CD14-positive monocyte (primary cell): Measurements from ENCODE around the gene KSR1. TPM values are rescaled to one million over a fixed set of nuclear protein-coding genes. Genes with fewer than 3 reads are reported as not detected.

Experiments used
- DNase-seq, 3 donors: peaks; one replicate each; pipeline ENCODE4 v3.0.0-alpha.2; 2011 to 2022
- H2AFZ ChIP-seq: 2 replicates; pipeline ENCODE4 v1.6.0; 2012; ENCODE audit warnings: mild to moderate bottlenecking, low read depth, low read length, inconsistent platforms; ENCODE audit not compliant: insufficient read depth, poor library complexity, severe bottlenecking
- H3K27ac ChIP-seq, 2 donors: 1 replicate in 1 of 2; 2 replicates in 1 of 2; pipeline ENCODE4 v1.5.1; 2012 to 2013; ENCODE audit warnings: low read length in 2 of 2, control low read depth in 1 of 2, inconsistent platforms in 1 of 2, low read depth in 1 of 2, mild to moderate bottlenecking in 1 of 2
- H3K27me3 ChIP-seq, 2 donors: one replicate each; pipeline versions ENCODE4 v1.6.0 to v1.6.1; 2011 to 2013; ENCODE audit warnings: low read length in 2 of 2; ENCODE audit not compliant: control insufficient read depth in 2 of 2, insufficient read depth in 2 of 2
- H3K36me3 ChIP-seq, 2 donors: replicated peaks in 1 of 2; 1 replicate in 1 of 2; 2 replicates in 1 of 2; pipeline versions ENCODE4 v1.5.1 to v1.6.1; 2012 to 2013; ENCODE audit warnings: low read length in 2 of 2, control low read depth in 1 of 2, inconsistent platforms in 1 of 2, mild to moderate bottlenecking in 1 of 2; ENCODE audit not compliant: insufficient read depth in 2 of 2, control insufficient read depth in 1 of 2
- H3K4me1 ChIP-seq, 2 donors: 1 replicate in 1 of 2; 2 replicates in 1 of 2; pipeline versions ENCODE4 v1.5.1 to v1.6.1; 2012 to 2013; ENCODE audit warnings: low read length in 2 of 2, control low read depth in 1 of 2, inconsistent platforms in 1 of 2, mild to moderate bottlenecking in 1 of 2, moderate library complexity in 1 of 2; ENCODE audit not compliant: insufficient read depth in 2 of 2, control insufficient read depth in 1 of 2
- H3K4me2 ChIP-seq: replicated peaks from 2 replicates; pipeline ENCODE3; 2012; ENCODE audit warnings: low read length, moderate library complexity, mild to moderate bottlenecking; ENCODE audit not compliant: poor library complexity, severe bottlenecking; ENCODE audit errors: extremely low read depth
- H3K4me3 ChIP-seq, 3 experiments: fragments of 200-600 bp in 1 of 3; sonication (generic) in 1 of 3; replicated peaks in 1 of 3; 1 replicate in 2 of 3; 2 replicates in 1 of 3; pipeline ENCODE4 v1.5.1; 2011 to 2013; ENCODE audit warnings: low read length in 3 of 3, mild to moderate bottlenecking in 3 of 3, control low read depth in 2 of 3, low read depth in 2 of 3, inconsistent platforms in 1 of 3, moderate library complexity in 1 of 3
- H3K79me2 ChIP-seq: 2 replicates; pipeline ENCODE4 v1.6.0; 2012; ENCODE audit warnings: mild to moderate bottlenecking, control low read depth, inconsistent platforms, low read length, moderate library complexity; ENCODE audit not compliant: insufficient read depth
- H3K9ac ChIP-seq: 2 replicates; pipeline ENCODE4 v1.6.0; 2017; ENCODE audit warnings: low read length, mild to moderate bottlenecking; ENCODE audit not compliant: insufficient read depth, poor library complexity, severe bottlenecking
- H3K9me3 ChIP-seq, 2 donors: replicated peaks in 1 of 2; 1 replicate in 1 of 2; 2 replicates in 1 of 2; pipeline versions ENCODE4 v1.5.1 to v1.6.1; 2012 to 2013; ENCODE audit warnings: low read length in 2 of 2, control low read depth in 1 of 2; ENCODE audit not compliant: control insufficient read depth in 1 of 2, insufficient read depth in 1 of 2
- H4K20me1 ChIP-seq: 2 replicates; pipeline ENCODE4 v1.6.0; 2012; ENCODE audit warnings: mild to moderate bottlenecking, low read length, control low read depth, moderate library complexity; ENCODE audit not compliant: insufficient read depth
- H3K27ac Mint-ChIP-seq, 7 donors: one replicate each; pipeline ENCODE4 v1.8.0; 2020; ENCODE audit warnings: mild to moderate bottlenecking in 7 of 7, mixed read lengths in 7 of 7, moderate library complexity in 6 of 7, inconsistent platforms in 2 of 7
- H3K27me3 Mint-ChIP-seq, 3 donors: one replicate each; pipeline ENCODE4 v1.8.0; 2021 to 2022; ENCODE audit warnings: low read depth in 3 of 3, mild to moderate bottlenecking in 3 of 3, mixed read lengths in 3 of 3, moderate library complexity in 3 of 3, inconsistent platforms in 1 of 3
- H3K36me3 Mint-ChIP-seq, 2 donors: one replicate each; pipeline ENCODE4 v1.8.0; 2020; ENCODE audit warnings: mixed read lengths in 2 of 2, inconsistent platforms in 1 of 2, mild to moderate bottlenecking in 1 of 2
- H3K4me1 Mint-ChIP-seq: one replicate; pipeline ENCODE4 v1.8.0; 2020; ENCODE audit warnings: mild to moderate bottlenecking, mixed read lengths
- H3K4me3 Mint-ChIP-seq, 2 donors: one replicate each; pipeline ENCODE4 v1.8.0; 2020; ENCODE audit warnings: mild to moderate bottlenecking in 2 of 2, mixed read lengths in 2 of 2, moderate library complexity in 1 of 2
- H3K9me3 Mint-ChIP-seq, 7 donors: one replicate each; pipeline ENCODE4 v1.8.0; 2020 to 2022; ENCODE audit warnings: mixed read lengths in 7 of 7, mild to moderate bottlenecking in 6 of 7, moderate library complexity in 6 of 7, inconsistent platforms in 2 of 7
- CTCF ChIP-seq: fragments of 200-600 bp; IDR thresholded peaks from one replicate; pipeline ENCODE4 v1.8.0; 2022; ENCODE audit warnings: antibody characterized with exemption, mild to moderate bottlenecking
- WGBS: methylation state at CpG from one replicate; pipeline ENCODE4 v1.1.5; 2013; ENCODE audit warnings: missing lambda C conversion rate; ENCODE audit not compliant: insufficient coverage; 5-methylcytosine and 5-hydroxymethylcytosine counted together
- intact Hi-C, 2 donors: fragments of 100-400 bp; cut with micrococcal nuclease; formaldehyde crosslinking; loops; one replicate each; pipeline versions ENCODE4 v1.15.0 to v1.15.1; 2023
- polyA plus RNA-seq, 3 donors: library from polyadenylated mRNA; depleted of rRNA in 1 of 3; unstranded in 2 of 3; stranded (reverse) in 1 of 3; fragments of 300-500 nt in 2 of 3; fragments of >200 nt in 1 of 3; fragmentation: Illumina TruSeq in 2 of 3; gene quantifications; 1 replicate in 2 of 3; 2 replicates in 1 of 3; pipeline ENCODE4 v1.2.3, GENCODE V29; 2012 to 2021

Gene KSR1
- polyA plus RNA-seq, 3 donors, result 1.2 to 111 (median 4.2) TPM

GRCh38 chr17:27438348-27438998 lies 17.8 kb upstream of the KSR1 start:
- Histone ChIP-seq H3K9me3 (no peaks in the 10 kb centered on the region), H3K4me3 (no peak overlapping the region), H3K4me1 (no peaks in the 10 kb centered on the region), H4K20me1 (no peaks in the 10 kb centered on the region), H3K36me3 (no peaks in the 10 kb centered on the region), H3K79me2 (no peaks in the 10 kb centered on the region), H3K27me3 (no peaks in the 10 kb centered on the region), H2AFZ (no peak overlapping the region), H3K27ac (no peak overlapping the region), H3K4me2 (no peak overlapping the region), H3K9ac (no peak overlapping the region)
- no peak for TF ChIP-seq CTCF
- no peak overlapping the region for H3K27ac Mint-ChIP-seq
- DNase-seq, result no peak
- no peak overlapping the region for H3K4me3 Mint-ChIP-seq
- no peaks in the 10 kb centered on the region for H3K4me1 Mint-ChIP-seq
- H3K36me3 Mint-ChIP-seq, result no peaks in the 10 kb centered on the region
- peaks cover 0 to 3% (median 0%) of the 10 kb centered on the region in 7 donors for H3K9me3 Mint-ChIP-seq
- peaks cover 1 to 8% (median 3%) of the 10 kb centered on the region in 3 donors for H3K27me3 Mint-ChIP-seq
- intact Hi-C loops, result no loop called here
- WGBS, result 98% methylated on average over 8 of the region's 10 CpGs

- H2AFZ ChIP-seq, result no peak overlapping the region
- intact Hi-C loops, result no loop called here
- H3K9me3 ChIP-seq, result no peaks in the 10 kb centered on the region
- Mint-ChIP-seq H3K36me3 (no peaks in the 10 kb centered on the region), H3K4me1 (no peaks in the 10 kb centered on the region), H3K27me3 (peaks cover 1 to 8% (median 3%) of the 10 kb centered on the region in 3 donors), H3K4me3 (no peak overlapping the region), H3K27ac (no peak overlapping the region), H3K9me3 (peaks cover 0 to 3% (median 0%) of the 10 kb centered on the region in 7 donors)
- no peak for TF ChIP-seq CTCF
- no peaks in the 10 kb centered on the region for H3K27me3 ChIP-seq
- 92% methylated on average over 2 of the region's 4 CpGs for WGBS
- no peaks in the 10 kb centered on the region for H3K36me3 ChIP-seq
- no peaks in the 10 kb centered on the region for H4K20me1 ChIP-seq
- no peak for DNase-seq
- H3K27ac ChIP-seq, result no peak overlapping the region
- no peak overlapping the region for H3K4me2 ChIP-seq
- no peaks in the 10 kb centered on the region for H3K4me1 ChIP-seq
- no peaks in the 10 kb centered on the region for H3K79me2 ChIP-seq
- no peak overlapping the region for H3K9ac ChIP-seq
- H3K4me3 ChIP-seq, result no peak overlapping the region
Measured at GRCh38 chr17:27439342-27439741, 16.9 kb upstream of the KSR1 start.
